ENCODE data around the gene ANKRD45. TPM values are rescaled to one million over a fixed set of nuclear protein-coding genes. Genes with fewer than 3 reads are reported as not detected.
"Not testable (repeated sequence)": the region's sequence is repeated elsewhere in the genome, so short reads cannot be mapped to it uniquely, and the experiment has no call there.

Gene ANKRD45
- total RNA-seq, 1 experiment from 2014 or later, result not detected

- no peak for DNase-seq (ENCODE audit: unreplicated experiment)
- Mint-ChIP-seq H3K27me3 (ENCODE audit: insufficient read depth, unreplicated experiment) (no peaks in the 10 kb centered on the region), H3K27ac (ENCODE audit: low read depth, unreplicated experiment) (no peak overlapping the region), H3K36me3 (ENCODE audit: insufficient read depth, unreplicated experiment) (no peaks in the 10 kb centered on the region), H3K9me3 (ENCODE audit: unreplicated experiment) (peaks cover 4% of the 10 kb centered on the region), H3K4me1 (ENCODE audit: insufficient read depth, unreplicated experiment) (peaks cover 5% of the 10 kb centered on the region), H3K4me3 (ENCODE audit: unreplicated experiment) (no peak overlapping the region)
- ChIA-PET CTCF (interaction anchor here (0.6 to 1.1 kb wide), 2 partner anchors 10 to 117 kb away, joined by 3 read pairs; no protein-coding TSS in a partner anchor), POLR2A (no interaction called here)
- no peak for TF ChIP-seq CTCF (IDR thresholded peaks at IDR 0.05; ENCODE audit: unreplicated experiment)
- intact Hi-C loops (cut with micrococcal nuclease), result no loop called here
- no TSS peak for BruUV-seq (replicated peaks)
Measured at GRCh38 chr1:173646656-173647055, 23.0 kb downstream of the ANKRD45 start.

- BruUV-seq (replicated peaks); H3K27me3 Mint-ChIP-seq (ENCODE audit: insufficient read depth, unreplicated experiment); H3K36me3 Mint-ChIP-seq (ENCODE audit: insufficient read depth, unreplicated experiment); H3K4me3 Mint-ChIP-seq (ENCODE audit: unreplicated experiment); intact Hi-C loops (cut with micrococcal nuclease); H3K9me3 Mint-ChIP-seq (ENCODE audit: unreplicated experiment); H3K4me1 Mint-ChIP-seq (ENCODE audit: insufficient read depth, unreplicated experiment): not testable (repeated sequence)
- peak; percentile 29 for DNase-seq (ENCODE audit: unreplicated experiment)
- peak overlapping the region; percentile 96 for H3K27ac Mint-ChIP-seq (ENCODE audit: low read depth, unreplicated experiment)
- ChIA-PET CTCF (interaction anchor here (0.6 to 1.2 kb wide), 5 partner anchors 64 to 231 kb away, joined by 3 to 8 read pairs (median 4); partner anchors contain the start of gene KLHL20), POLR2A (interaction anchor here (0.7 to 5.3 kb wide), 5 partner anchors 38 to 165 kb away, joined by 3 to 36 read pairs (median 4); partner anchors contain the start of genes KLHL20 and PRDX6)
Measured at GRCh38 chr1:173642450-173643139, 27.1 kb downstream of the ANKRD45 start.

- Mint-ChIP-seq H3K4me1 (ENCODE audit: insufficient read depth, unreplicated experiment) (peaks cover 5% of the 10 kb centered on the region), H3K27ac (ENCODE audit: low read depth, unreplicated experiment) (peak overlapping the region; percentile 4), H3K36me3 (ENCODE audit: insufficient read depth, unreplicated experiment) (no peaks in the 10 kb centered on the region), H3K9me3 (ENCODE audit: unreplicated experiment) (peaks cover 12% of the 10 kb centered on the region), H3K4me3 (ENCODE audit: unreplicated experiment) (no peak overlapping the region), H3K27me3 (ENCODE audit: insufficient read depth, unreplicated experiment) (no peaks in the 10 kb centered on the region)
- ChIA-PET CTCF (interaction anchor here (1.0 kb wide), 1 partner anchor 11 kb away, joined by 4 read pairs; no protein-coding TSS in a partner anchor), POLR2A (interaction anchor here (1.2 to 5.3 kb wide), 3 partner anchors 9 to 162 kb away, joined by 3 to 36 read pairs (median 6); partner anchors contain the start of genes KLHL20 and PRDX6)
- BruUV-seq (replicated peaks), result no TSS peak
- intact Hi-C loops (cut with micrococcal nuclease), result no loop called here
- no peak for TF ChIP-seq CTCF (IDR thresholded peaks at IDR 0.05; ENCODE audit: unreplicated experiment)
- DNase-seq (ENCODE audit: unreplicated experiment), result no peak
Measured at GRCh38 chr1:173639102-173639501, 30.5 kb downstream of the ANKRD45 start.

GRCh38 chr1:173638043-173639021, 31.3 kb downstream of the ANKRD45 start:
- Mint-ChIP-seq H3K27ac (ENCODE audit: low read depth, unreplicated experiment) (peak overlapping the region; percentile 4), H3K27me3 (ENCODE audit: insufficient read depth, unreplicated experiment) (no peaks in the 10 kb centered on the region), H3K36me3 (ENCODE audit: insufficient read depth, unreplicated experiment) (no peaks in the 10 kb centered on the region), H3K4me3 (ENCODE audit: unreplicated experiment) (no peak overlapping the region), H3K9me3 (ENCODE audit: unreplicated experiment) (peaks cover 14% of the 10 kb centered on the region), H3K4me1 (ENCODE audit: insufficient read depth, unreplicated experiment) (peaks cover 5% of the 10 kb centered on the region)
- CTCF ChIA-PET, result interaction anchor here (1.0 kb wide), 1 partner anchor 10 kb away, joined by 4 read pairs; no protein-coding TSS in a partner anchor
- POLR2A ChIA-PET, result interaction anchor here (1.2 to 5.3 kb wide), 3 partner anchors 9 to 161 kb away, joined by 3 to 36 read pairs (median 6); partner anchors contain the start of genes KLHL20 and PRDX6
- DNase-seq (ENCODE audit: unreplicated experiment), result no peak
- no peak for TF ChIP-seq CTCF (IDR thresholded peaks at IDR 0.05; ENCODE audit: unreplicated experiment)
- TSS peak; percentile 67 for BruUV-seq (replicated peaks)
- intact Hi-C loops (cut with micrococcal nuclease), result no loop called here

GRCh38 chr1:173637236-173638042, 32.2 kb downstream of the ANKRD45 start:
- BruUV-seq (replicated peaks); DNase-seq (ENCODE audit: unreplicated experiment); H3K27me3 Mint-ChIP-seq (ENCODE audit: insufficient read depth, unreplicated experiment); H3K36me3 Mint-ChIP-seq (ENCODE audit: insufficient read depth, unreplicated experiment); H3K4me1 Mint-ChIP-seq (ENCODE audit: insufficient read depth, unreplicated experiment); H3K4me3 Mint-ChIP-seq (ENCODE audit: unreplicated experiment); intact Hi-C loops (cut with micrococcal nuclease); CTCF ChIA-PET: not testable (repeated sequence)
- Mint-ChIP-seq H3K9me3 (ENCODE audit: unreplicated experiment) (peaks cover 19% of the 10 kb centered on the region), H3K27ac (ENCODE audit: low read depth, unreplicated experiment) (peak overlapping the region; percentile 57)
- POLR2A ChIA-PET, result interaction anchor here (0.6 to 1.4 kb wide), 3 partner anchors 14 to 77 kb away, joined by 3 to 4 read pairs (median 3); partner anchors contain the start of gene KLHL20
